Measurements from ENCODE around the gene SIGLEC6. TPM values are rescaled to one million over a fixed set of nuclear protein-coding genes. Genes with fewer than 3 reads are reported as not detected.

Gene SIGLEC6
- total RNA-seq, 4 donors from 2014 or later = 0.38 to 1.4 (median 1.1) TPM

- DNase-seq (ENCODE audit: low spot score) (no peak), ATAC-seq (ENCODE audit: low FRiP score) (no peak)
- TF ChIP-seq CTCF (IDR thresholded peaks at IDR 0.05) = no peak
These were observed 11.2 kb upstream of the SIGLEC6 start for GRCh38 chr19:51542699-51543098.

DNA sequence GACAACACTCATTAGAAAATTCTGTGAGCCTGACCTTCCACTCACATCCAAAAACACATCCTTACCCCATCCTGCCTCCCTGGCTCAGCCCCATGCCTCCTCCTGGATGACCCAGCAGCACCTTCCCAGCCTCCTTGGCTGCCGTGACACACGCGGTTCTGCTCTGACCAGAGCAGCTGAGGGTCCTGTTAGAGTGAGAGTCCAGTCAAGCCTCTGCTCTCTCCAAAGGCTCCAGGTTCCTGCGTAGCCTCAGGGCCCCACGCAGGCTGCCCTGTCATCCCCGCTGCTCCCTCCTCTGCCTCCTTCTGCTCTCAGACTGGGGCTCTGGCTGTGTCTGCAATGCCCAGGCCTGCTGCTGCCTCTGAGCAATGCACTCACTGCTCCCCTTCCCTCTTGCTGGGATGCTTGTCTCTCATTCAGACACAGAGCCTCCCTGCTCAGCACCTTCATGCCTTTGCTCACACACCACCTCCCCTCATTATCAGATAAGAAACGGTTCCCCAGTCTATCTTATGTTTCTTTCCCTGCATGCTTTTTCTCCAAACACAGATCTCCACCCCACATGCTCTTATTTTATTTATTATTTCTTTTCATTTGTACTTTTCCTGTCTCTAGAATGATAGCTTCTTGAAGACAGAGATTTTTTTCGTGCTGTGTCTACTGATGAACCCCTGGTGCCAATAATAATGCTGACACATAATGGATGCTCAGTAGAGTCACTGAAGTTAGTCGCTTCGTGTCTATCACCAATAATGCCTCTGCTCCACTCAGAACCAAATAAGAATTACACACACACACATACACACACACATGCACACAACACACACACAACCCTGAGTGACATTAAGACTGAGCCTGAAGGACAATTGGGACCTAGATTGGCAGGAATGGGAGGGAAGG is 10.2 kb upstream of the SIGLEC6 start:
- DNase-seq (ENCODE audit: low spot score) (no peak), ATAC-seq (ENCODE audit: low FRiP score) (no peak)
- TF ChIP-seq CTCF (IDR thresholded peaks at IDR 0.05) = no peak

GRCh38 chr19:51539821-51540366 is 8.4 kb upstream of the SIGLEC6 start:
- no peak for TF ChIP-seq CTCF (IDR thresholded peaks at IDR 0.05)
- DNase-seq (ENCODE audit: low spot score) (no peak), ATAC-seq (ENCODE audit: low FRiP score) (no peak)

- no peak for ATAC-seq (ENCODE audit: low FRiP score)
- no peak for TF ChIP-seq CTCF (IDR thresholded peaks at IDR 0.05)
- no peak for DNase-seq (ENCODE audit: low spot score)
These were observed 4.1 kb upstream of the SIGLEC6 start for GRCh38 chr19:51535535-51535934.

DNA sequence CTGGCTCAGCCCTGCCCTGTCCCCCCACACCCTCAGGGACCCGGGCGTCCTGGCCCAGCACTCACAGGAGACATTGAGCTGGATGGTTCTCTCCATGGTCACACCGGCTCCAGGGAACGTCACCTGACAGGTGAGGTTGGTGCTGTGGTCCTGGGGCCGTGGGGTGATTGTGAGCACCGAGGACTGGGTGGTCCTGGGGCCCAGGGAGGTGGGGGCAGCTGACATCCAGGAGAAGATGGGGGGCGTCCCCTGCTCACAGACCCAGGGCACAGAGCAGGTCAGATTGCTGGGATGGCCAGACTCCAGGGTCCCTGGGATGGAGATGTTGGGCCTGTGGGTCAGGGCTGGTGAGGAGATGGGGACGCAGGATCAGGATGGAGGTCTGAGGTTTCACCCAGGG is 854 bp downstream of the SIGLEC6 start:
- TF ChIP-seq CTCF (IDR thresholded peaks at IDR 0.05) = no peak

DNA sequence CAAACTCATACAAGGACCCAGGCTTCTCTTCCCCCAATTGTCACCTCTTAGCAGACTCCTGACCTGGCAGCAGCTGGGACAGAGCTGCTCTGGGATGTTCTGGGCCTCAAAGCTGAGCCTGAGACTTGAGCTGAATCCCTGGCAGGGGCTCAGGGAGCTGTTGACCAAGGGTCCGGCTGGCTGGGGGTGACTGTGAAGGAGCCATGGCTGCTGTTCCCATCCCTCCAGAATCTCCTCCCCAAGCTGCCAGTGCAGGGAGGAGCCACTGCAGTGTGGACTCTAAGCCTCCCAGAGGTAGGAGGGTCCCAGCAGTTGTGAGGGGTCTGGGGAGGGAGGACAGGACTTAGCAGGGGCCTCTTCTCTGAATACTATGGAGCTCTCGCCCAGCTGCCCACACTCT is 2.2 kb downstream of the SIGLEC6 start:
- no peak for DNase-seq (ENCODE audit: low spot score)
- no peak for ATAC-seq (ENCODE audit: low FRiP score)
- TF ChIP-seq CTCF (IDR thresholded peaks at IDR 0.05) = no peak

More for the DNA sequence above, 854 bp downstream of the SIGLEC6 start:
- DNase-seq (ENCODE audit: low spot score) (no peak), ATAC-seq (ENCODE audit: low FRiP score) (no peak)

DNA sequence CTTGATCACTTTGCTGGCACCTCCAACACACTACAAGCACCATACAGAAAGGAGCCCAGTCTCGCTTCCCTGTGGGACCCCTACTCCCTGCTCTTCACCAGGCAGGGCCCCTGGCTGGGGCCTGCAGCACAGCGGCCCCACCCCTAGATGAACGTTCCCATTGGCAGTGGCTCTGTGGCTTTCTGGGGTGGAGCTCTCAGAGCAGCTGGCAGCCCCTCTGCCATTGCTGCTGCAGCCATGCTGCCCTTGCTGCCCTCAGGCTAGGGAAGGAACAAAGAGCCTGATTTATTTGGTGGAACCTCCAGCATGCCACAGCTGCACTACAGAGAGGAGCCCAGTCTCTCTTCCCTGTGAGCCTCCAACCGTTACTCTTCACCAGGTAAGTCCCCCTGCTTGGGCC is 5.8 kb downstream of the SIGLEC6 start:
- no peak for DNase-seq (ENCODE audit: low spot score)
- TF ChIP-seq CTCF (IDR thresholded peaks at IDR 0.05) = no peak
- ATAC-seq (ENCODE audit: low FRiP score) = no peak
